HG03045 (cell line): ENCODE measurements around the gene NINJ1.
"Not testable (repeated sequence)": the region's sequence is repeated elsewhere in the genome, so short reads cannot be mapped to it uniquely, and the experiment has no call there.

Source experiments
- ATAC-seq: cut with Tn5 transposase; IDR thresholded peaks from one replicate; pipeline ENCODE4 v1.9.1; 2021; ENCODE audit warnings: mild to moderate bottlenecking, moderate library complexity; ENCODE audit not compliant: unreplicated experiment

The NINJ1 gene

DNA sequence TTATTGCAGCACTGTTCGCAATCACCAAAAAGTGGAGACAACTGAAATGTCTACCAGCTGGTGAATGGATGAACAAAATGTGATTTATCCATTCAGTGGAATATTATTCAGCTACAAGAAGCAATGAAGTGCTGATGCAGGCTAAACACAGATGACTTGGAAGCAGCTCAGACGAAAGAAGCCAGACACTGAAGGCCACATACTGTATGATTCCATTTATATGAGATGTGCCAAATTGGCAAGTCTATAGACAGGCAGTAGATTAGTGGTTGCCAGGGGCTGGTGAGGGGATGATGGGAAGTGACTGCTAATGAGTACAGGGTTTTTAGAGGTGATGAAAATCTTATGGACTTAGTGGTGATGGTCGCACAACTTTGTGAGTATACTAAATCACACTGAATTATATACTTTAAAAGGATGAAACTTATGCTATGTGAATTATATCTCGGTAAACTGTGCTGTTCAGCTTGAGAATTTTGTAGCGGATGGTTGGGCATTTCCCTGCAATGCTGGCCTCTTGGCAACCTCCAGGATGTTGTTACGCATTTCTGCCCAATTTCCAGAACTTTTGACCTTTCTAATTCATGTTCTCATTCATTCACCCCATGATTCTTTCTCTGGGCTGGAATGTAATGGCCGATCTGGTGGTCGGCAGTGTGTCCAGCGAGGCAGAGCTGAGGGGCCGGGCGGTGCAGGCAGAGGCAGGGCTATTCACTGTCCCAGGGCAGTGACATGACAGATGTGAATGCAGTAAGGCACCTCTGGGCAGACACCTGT is 27.9 kb upstream of the NINJ1 start:
- ATAC-seq = no peak

DNA sequence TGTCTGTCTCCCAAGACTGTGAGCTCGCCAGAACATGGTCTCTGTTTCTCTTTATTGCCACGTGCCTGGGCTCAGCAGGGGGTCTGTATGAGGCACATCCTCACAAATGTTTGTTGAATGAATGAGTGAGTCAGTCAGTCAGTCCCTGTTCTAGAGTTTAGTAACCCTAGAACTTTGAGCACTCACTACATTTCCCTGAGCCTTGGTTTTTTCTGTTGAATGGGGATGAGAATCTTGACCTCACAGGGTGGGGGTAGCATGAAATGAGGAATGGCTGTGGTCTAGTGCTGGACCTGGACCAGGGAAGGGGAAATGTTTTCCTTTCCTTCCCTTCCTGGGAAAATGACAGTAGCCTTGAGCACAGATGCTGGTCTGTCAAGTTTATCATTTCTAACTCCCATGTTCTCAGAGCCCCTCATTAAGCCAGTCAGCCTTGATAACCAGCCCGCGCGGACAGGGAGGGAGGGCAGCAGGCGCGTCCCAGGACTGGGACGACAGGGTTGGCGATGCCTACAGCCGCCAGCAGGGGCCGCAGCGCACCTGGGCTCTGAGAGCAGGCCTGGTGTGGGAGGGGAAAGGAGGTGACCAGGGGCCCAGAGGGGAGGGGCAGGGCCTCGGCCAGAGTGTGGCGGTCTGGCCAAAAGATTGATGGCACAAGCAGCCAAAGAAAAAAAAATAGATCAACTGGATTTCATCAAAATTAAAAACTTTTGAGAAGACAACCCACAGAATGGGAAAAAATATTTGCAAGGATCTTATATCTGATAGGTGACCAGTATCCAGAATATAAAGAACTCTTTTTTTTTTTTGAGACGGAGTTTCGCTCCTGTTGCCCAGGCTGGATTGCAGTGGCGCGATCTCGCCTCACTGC is 25.8 kb upstream of the NINJ1 start:
- ATAC-seq = peak; percentile 81

DNA sequence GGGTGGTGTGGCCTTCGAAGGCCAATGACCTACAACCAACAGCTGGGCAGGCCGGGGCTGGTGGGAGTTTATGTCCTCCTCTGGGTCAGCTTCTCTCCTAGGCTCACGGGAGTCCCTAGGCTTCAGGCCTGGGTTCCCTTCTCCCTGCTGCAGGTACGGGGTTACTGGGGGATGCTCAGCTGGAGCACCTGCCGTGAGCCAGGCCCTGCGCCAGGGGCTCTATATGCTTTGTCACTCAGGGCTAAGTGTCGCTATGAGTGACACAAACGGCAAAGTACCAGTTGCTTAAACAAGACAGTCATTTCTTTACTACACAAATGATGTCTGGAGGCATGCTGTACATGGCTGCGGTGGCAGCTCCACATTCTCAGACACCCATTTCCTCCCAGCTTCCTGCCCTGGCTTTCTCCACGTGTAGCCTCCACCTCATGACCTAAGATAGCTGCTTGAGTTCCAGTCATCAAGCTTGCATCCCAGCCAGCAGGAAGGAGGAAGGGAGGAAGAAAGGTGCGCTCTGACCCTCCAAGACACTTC is 22.5 kb upstream of the NINJ1 start:
- peak; percentile 41 for ATAC-seq

DNA sequence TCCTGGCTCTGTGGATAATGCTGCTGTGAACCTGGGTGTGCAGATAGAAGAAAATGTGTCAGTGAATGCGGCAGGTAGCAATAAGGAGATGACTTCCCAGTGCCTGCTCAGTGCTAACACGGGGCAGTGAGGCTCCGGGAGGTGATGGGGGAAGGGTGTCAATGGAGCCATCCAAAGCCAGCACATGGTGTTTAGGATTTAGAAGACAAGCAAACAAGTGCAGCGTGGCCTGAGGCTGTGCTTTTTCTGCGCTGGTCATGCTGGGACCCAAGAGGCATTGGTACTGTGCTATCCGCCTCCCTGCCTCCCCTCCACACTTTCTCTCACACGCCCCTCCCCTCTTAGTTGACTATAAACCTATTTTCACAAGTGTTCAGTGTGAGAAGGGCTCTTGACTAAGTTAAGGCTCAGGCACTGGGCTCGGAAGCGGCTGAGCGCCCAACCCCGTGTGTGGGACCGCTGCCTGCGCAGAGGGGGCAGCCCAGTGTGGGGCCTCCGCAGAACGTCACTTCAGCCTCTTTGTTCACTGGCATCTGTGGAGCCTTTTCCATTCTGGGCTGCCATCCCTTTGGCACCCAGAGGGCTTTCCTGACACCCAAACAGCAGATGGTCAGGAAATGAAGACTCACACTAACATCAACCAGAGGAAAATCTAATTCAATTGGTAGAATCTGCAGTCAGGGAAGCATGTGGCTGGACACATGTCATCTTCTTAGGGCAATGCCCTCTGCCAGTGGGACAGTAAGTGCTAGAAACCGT is 21.8 kb upstream of the NINJ1 start:
- peak; percentile 13 for ATAC-seq

DNA sequence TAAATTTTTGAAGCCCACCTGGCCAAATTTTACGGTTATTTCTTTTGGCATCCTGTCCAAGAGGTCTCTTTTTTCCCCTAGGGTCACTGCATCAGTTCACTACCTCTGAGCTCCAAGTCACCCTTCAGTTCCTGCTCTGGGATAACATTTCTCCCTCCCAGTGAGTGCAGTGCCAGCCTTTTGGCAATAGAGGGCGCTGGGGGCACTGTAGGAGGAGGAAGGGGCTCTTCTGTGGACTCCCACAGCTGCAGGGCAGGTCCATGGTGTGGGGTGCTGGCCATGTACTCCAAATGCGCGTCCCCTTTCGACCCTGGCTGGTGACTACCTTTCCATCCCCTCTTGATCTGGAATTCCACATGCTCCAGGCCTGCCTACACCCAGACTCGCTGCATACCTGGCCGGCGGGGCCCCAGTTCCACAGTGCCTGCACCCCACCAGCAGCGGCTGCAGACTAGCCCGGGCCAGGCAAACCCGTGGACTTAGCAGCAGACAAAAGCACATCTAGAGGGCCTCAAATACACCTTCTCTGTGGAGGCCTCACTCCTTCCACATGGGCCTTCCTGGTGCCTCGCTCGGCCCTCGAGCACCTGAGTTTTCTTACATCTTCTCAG is 20.3 kb upstream of the NINJ1 start:
- ATAC-seq = no peak

DNA sequence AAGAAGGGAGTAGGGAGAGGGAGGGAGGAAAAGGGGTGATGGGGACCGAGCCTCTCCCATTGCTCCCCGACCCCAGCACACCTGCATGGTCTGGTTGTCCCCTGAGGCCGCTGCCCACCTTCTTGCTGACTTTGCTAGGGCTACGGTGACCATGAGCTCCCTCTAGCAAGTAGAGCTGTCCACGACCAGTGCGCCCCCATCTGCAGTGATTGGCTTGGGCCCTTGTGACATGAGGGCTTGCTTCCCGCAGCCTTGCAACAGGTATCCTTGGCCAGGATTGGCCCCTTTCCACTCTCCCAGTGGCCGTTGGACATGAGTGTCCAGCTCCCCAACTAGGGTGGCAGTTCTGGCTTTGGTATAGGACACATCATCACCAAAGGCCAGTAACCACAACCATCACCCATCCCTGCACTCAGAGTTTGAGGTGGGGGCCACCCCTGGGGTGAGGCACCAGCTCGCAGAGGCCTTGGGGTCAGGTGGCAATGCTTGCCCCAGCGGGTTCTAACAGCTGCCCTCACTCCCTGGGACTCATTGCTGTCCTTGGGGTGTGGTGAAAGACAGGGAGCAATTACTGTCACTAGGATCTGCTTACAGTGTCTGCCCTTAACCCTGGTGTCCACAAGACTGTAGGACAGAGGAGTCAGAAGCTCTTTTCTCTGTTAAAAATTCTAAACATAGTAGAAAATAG is 17.2 kb upstream of the NINJ1 start:
- no peak for ATAC-seq

DNA sequence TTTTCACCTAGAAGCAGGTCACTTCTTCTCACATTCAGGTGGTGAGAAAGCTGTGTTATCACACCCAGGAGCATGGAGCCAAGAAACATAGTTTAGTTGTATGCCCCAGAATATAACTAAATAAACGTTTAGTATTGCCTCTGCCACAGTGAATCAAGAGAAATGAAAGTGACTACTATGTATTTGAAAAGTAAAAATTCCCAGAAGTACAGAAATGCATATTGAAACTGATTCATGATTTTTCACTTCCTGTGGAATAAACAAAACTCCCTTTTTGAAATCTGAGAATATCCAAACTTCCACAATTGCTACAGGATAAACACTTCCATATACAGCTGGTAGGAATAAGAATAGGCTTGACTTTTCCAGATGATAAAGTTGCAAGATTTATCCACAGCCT is 15.3 kb upstream of the NINJ1 start:
- ATAC-seq = no peak

DNA sequence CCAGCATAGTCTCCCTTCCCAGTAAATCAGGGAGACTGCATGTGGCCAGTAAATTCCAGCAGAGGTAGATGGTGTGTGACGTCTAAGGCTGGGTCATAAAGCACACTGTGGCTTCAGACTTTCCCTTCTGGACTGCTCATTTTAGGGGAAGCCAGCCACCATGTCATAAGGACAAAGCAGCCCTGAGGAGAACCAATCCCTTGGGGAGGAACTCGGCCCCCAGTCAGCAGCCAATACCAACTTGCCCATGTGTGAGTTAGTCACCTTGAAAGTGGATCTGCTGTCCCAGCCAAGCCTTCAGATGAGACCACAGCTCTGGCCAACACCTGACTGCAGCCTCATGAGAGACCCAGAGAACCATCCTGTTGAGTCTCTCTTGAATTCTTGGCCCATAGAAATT is 14.7 kb upstream of the NINJ1 start:
- ATAC-seq = no peak

DNA sequence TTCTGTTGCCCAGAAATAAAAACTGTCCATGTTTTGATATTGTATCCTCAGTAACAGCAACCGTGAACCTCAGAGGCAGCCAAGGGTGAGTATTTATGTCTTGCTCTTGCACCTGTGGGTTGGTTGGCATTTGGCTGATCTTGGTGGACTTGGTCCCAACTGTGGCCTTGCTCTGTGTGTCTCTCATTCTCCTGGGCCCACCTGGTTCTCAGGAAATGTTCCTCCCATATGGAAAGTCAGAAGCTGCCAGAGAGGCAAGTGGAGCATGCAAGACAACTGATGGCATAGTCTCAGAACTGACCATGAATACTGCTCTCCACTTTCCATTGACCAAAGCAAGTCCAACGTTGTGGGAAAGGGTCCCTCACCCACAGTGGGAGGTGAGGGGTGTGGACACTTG is 13.6 kb upstream of the NINJ1 start:
- no peak for ATAC-seq

DNA sequence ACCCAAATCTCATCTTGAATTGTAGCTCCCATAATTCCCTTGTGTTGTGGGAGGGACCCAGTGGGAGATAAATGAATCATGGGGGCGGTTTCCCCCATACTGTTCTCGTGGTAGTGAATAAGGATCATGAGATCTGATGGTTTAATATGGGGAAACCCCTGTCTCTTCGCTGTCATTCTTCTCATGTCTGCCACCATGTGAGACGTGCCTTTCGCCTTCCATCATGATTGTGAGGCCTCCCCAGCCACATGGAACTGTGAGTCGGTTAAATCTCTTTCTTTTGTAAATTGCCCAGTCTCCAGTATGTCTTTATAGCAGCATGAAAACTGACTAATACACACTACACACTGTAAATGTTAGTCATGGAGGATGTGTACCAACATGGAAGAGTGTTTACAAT is 12.6 kb upstream of the NINJ1 start:
- not testable (repeated sequence) for ATAC-seq

DNA sequence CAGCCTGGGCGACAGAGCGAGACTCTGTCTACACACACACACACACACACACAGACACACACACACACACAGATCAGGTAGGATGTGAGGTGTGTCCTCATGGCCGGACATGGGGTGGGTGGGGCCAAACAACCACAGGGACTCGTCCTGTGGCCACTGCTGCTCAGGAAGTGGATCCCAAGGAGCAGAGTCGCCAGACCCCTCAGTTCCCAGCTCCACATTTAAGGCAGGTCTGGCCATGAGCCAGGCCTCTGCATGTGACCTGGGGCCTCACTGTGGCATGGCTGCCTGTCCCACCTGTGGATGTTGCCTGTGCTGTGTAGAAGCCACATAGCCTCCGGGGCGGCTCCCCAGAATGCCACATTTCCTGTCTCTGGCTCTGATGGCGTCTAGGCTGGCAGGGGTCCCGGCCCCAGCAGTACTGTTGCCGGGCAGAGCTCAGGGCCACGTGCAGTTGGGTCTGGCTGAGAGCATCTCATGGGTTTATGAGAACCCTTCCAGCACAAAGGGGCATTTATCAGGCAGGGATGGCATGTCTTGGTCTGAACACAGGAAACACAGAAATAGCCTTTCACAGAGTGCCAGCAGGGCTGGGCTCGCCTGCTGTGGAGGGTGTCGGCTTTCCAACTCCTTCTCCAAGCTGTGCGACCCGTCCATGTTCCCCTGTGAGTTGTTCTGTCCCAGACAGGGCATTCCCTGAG is 9.9 kb upstream of the NINJ1 start:
- ATAC-seq = no peak

DNA sequence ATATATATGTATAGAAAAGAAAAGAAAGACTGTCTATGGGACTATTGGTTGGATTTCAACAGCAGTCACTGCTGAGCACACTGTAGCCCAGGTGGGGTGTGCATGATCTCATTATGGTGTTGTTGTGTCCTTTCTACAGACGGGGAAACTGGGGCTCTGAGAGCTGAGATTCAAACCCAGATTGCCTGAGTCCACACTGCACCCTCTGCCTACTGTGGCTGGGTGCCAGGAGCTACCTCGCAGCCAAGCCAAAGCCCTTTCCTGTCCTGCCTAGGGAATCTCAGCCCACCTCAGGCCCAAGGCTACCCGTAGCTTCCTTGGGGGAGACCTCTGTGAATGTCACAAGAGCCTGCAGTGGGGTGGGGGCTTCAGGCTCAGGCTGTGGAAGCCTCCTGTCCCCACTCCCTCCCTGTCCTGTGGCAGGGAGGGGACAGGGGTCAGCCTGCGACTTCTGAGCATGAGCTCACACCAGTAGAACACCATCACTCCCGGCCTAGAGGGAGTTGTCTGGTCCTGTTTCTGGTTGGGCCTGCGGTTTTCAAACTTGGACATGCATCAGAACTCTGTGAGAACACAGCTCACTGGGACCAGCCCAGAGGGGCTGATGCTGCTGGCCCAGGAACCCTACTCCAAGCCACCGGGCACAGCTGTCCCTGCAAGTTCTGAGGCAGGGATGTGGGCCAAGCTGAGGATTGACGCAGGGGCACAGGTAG is 7.9 kb upstream of the NINJ1 start:
- ATAC-seq = no peak

DNA sequence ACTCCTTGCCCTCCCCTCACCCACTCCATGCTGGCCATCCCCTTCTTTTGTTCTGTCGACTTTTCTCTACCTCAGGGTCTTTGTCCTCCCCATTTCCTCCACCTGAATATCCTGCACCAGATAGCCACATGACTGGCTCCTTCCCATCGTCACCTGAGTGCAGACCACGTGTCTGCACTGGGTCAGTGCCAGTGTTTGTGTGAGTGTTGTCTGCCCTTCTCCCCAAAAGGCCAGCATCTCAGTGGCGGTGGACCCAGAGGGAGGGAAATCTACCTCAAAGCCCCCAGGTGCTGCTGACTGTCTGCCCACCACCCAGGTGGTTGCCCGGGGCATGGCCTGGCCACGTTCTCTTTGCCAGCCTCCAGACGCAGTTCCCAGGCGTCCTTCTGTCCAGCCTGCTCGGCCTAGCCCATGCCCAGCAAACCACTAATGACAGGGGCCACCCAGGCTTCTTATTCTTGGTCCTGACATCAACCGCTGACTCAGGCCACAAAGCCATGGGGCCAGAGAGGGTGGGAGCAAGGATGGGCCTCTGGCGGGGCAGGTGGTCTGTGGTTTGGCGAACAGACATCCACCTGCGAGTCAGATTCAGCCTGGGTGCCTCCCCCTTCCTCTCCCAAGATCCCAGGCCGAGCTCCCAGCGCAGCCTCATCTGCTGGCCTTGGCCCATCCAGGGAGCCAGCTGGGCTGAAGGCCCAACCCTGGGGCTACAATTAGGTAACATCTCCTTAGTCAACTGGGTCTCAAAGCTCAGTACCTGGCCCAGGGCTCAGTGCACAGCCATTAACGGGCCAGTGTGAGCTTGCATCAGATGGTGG is 5.5 kb upstream of the NINJ1 start:
- no peak for ATAC-seq

DNA sequence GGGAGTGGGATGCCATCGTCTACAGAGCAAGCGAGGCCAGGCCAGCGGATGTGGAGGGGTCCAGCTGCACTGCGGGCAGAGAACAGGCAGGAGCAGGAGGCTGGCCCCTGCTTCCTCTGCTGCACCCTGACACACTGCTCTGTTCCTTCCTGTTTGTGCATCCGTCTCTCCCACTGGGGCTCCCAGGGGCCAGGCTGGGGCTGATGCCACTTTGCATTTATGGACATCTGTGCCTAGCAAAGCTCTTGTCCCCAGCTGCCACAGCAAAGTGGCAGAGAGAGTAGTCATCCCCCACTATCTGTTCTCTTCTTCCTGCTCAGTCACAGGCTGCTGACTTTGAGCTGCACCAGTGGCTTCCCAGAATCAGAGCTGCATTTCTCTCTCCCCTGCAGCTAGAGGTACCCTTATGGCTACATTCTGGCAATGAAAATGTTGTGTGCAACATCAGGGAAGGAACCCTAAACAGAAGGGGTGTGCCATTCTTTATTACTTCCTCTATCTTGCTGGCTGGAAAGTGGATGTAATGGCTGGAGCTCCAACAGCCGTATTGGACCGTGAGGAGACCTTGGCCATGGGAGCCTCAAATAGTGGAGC is 4.2 kb upstream of the NINJ1 start:
- no peak for ATAC-seq

DNA sequence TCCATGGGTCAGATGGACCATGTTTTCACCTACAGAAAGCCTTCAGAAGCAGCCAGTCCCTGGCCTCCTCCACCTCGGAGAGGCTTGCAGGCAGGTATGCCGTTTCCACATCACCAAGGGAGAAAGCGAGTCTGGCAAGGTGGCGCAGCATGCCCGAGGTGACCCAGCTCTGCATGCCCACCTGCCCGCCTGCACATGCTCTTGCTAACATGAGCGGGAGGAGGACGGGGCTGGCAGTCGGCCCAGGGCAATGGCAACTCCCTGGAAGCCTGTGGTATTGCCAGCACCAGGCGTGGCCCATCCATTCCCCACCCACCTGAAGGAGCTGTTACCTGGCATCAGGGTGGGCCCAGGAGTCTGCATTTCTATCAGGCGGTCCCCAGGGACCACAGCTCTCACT is 3.3 kb upstream of the NINJ1 start:
- ATAC-seq = no peak

DNA sequence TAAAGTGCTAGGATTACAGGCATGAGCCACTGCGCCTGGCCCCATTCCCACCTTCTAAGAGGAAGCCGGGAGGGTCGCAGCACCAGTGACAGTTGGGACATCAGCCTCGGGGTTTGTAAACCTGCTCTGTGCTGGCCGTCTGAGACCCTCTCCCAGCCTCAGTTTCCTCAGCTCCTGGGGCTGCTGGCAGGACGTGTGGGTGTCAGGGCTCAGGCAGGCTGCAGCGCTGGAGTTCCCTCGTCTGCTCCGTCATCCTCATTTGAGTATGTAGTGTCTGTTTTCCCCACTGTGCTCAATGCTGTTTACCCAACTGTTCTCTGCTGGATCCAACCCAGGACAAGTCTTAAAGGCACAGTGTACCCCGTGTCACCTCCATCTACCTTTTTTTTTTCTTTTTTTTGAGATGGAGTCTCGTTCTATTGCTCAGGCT is 2.0 kb upstream of the NINJ1 start:
- no peak for ATAC-seq

DNA sequence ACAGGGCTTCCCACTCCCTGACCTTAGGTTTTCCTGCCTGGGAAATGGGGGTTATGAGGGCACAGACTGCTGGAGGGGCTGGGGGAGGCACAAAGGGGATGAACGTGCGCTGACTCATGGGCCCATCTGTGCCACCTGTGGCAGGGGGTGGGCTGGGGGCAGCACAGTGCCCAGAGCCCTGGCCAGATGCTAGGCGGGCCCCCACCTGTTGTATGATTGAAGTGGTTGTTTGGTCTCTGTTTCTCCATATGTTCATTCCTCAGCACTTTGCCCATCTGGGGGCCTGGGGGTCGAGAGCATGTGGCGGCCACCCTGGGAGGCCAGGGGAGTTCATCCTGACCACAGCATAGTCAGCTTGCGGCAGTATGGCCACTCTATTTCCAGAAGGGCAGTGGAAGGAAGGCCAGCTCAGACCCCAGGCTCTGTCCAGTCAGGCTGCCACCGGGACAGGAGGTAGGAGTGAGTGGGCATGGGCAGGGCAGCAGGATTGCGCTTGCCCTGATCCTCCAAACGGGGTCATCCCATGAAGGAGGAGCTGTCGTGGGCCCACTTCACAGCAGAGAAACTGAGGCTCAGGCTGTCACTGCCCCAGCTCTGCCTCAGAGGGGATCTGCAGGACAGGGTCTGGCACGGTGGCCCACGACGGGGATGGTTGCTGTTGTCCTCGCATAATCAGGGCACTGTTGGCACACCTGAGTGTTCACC is 841 bp upstream of the NINJ1 start:
- ATAC-seq = no peak
